GM13977 (cell line): ENCODE results near the gene PLEKHM3.

ENCODE experiments used
- DNase-seq: peaks from one replicate; pipeline ENCODE4 v3.0.0; 2012; ENCODE audit warnings: low spot score
- CTCF ChIP-seq: IDR thresholded peaks from 2 replicates; pipeline ENCODE4 v1.5.1; 2012; ENCODE audit warnings: mild to moderate bottlenecking, control low read depth; ENCODE audit not compliant: insufficient read depth; ENCODE audit errors: extremely low read depth, missing control alignments
- in situ Hi-C: fragments of 300-500 bp; cut with MboI; formaldehyde crosslinking; loops from one replicate; pipeline ENCODE4 v1.12.0; 2022; ENCODE audit warnings: low sequenced_read_pairs, low pct_unique_long_range_greater_than_20kb, mixed read lengths, inconsistent platforms; ENCODE audit not compliant: unreplicated experiment

Gene PLEKHM3

GRCh38 chr2:207772081-207772843 lies 253.1 kb downstream of the PLEKHM3 start:
- DNase-seq, result no peak
- in situ Hi-C loops, result no loop called here
- TF ChIP-seq CTCF, result no peak

GRCh38 chr2:207771421-207771820 lies 253.9 kb downstream of the PLEKHM3 start:
- in situ Hi-C loops, result no loop called here
- TF ChIP-seq CTCF, result no peak
- no peak for DNase-seq
